ENCODE data around the gene WRNIP1.

- TF ChIP-seq POLR2A (IDR thresholded peaks at IDR 0.05) (no peak), CTCF (IDR thresholded peaks at IDR 0.05) (no peak)
These were observed 51.0 kb downstream of the WRNIP1 start for GRCh38 chr6:2816158-2816557.
